Fibroblast of lung (primary cell): Measurements from ENCODE around the gene SIK3. TPM values are rescaled to one million over a fixed set of nuclear protein-coding genes. Genes with fewer than 3 reads are reported as not detected.

ENCODE experiments used
- DNase-seq, 2 donors: peaks; one replicate each; pipeline versions ENCODE4 v3.0.0 to v3.0.0-alpha.2; 2010; ENCODE audit warnings: low read depth in 2 of 2
- H2AFZ ChIP-seq: 2 replicates; pipeline ENCODE4 v1.5.1; 2012; ENCODE audit warnings: low read length, control low read depth, inconsistent platforms
- H3K27ac ChIP-seq: 2 replicates; pipeline ENCODE4 v1.5.1; 2011; ENCODE audit warnings: low read length, control low read depth; ENCODE audit not compliant: insufficient read depth
- H3K27me3 ChIP-seq: 2 replicates; pipeline ENCODE4 v1.5.1; 2011; ENCODE audit warnings: mild to moderate bottlenecking, low read length; ENCODE audit not compliant: control insufficient read depth, insufficient read depth
- H3K36me3 ChIP-seq: 2 replicates; pipeline ENCODE4 v1.5.1; 2011; ENCODE audit warnings: low read length; ENCODE audit not compliant: control insufficient read depth, insufficient read depth
- H3K4me1 ChIP-seq: 2 replicates; pipeline ENCODE4 v1.5.1; 2011; ENCODE audit warnings: low read length; ENCODE audit not compliant: control insufficient read depth, insufficient read depth; ENCODE audit errors: extremely low read depth
- H3K4me2 ChIP-seq: 2 replicates; pipeline ENCODE4 v1.5.1; 2011; ENCODE audit warnings: low read length, control low read depth; ENCODE audit not compliant: insufficient read depth; ENCODE audit errors: extremely low read depth
- H3K4me3 ChIP-seq, 4 experiments: fragments of 200-600 bp in 1 of 4; sonication (generic) in 1 of 4; replicated peaks in 1 of 4; 2 replicates each; pipeline ENCODE4 v1.5.1; 2011 to 2016; ENCODE audit warnings: low read length in 4 of 4, low read depth in 3 of 4, mild to moderate bottlenecking in 3 of 4, control low read depth in 2 of 4, inconsistent platforms in 1 of 4, mixed read lengths in 1 of 4; ENCODE audit not compliant: insufficient read depth in 1 of 4; ENCODE audit errors: control extremely low read depth in 1 of 4
- H3K79me2 ChIP-seq: 2 replicates; pipeline ENCODE4 v1.5.1; 2012; ENCODE audit warnings: mild to moderate bottlenecking, low read length, inconsistent platforms; ENCODE audit not compliant: control insufficient read depth, insufficient read depth
- H3K9ac ChIP-seq: 2 replicates; pipeline ENCODE4 v1.5.1; 2011; ENCODE audit warnings: mild to moderate bottlenecking, low read length, control low read depth; ENCODE audit not compliant: insufficient read depth
- H3K9me3 ChIP-seq: 2 replicates; pipeline ENCODE4 v1.5.1; 2012; ENCODE audit warnings: low read depth, low read length; ENCODE audit not compliant: control insufficient read depth, insufficient read depth
- H4K20me1 ChIP-seq: 2 replicates; pipeline ENCODE4 v1.5.1; 2011; ENCODE audit warnings: low read length; ENCODE audit not compliant: control insufficient read depth, insufficient read depth; ENCODE audit errors: extremely low read depth
- CTCF ChIP-seq, 2 donors: IDR thresholded peaks in 1 of 2; conservative IDR thresholded peaks in 1 of 2; 1 replicate in 1 of 2; 2 replicates in 1 of 2; pipeline ENCODE4 v1.5.1; 2011 to 2012; ENCODE audit warnings: low read length in 2 of 2, control low read depth in 1 of 2, inconsistent platforms in 1 of 2, low read depth in 1 of 2, mild to moderate bottlenecking in 1 of 2
- EZH2 ChIP-seq: IDR thresholded peaks from 2 replicates; pipeline ENCODE4 v1.5.1; 2012; ENCODE audit warnings: low read length, control low read depth, mild to moderate bottlenecking; ENCODE audit errors: missing control alignments
- polyA plus RNA-seq, 2 donors: library from polyadenylated mRNA; depleted of rRNA in 1 of 2; stranded (reverse) in 1 of 2; unstranded in 1 of 2; fragments of >200 nt; gene quantifications; 2 replicates each; pipeline ENCODE4 v1.2.1, GENCODE V29; 2011 to 2012; ENCODE audit warnings: missing spikeins in 1 of 2
- total RNA-seq: library from RNA; depleted of rRNA; stranded (reverse); fragments of >200 nt; gene quantifications from 2 replicates; pipeline ENCODE4 v1.2.1, GENCODE V29; 2014

The SIK3 gene
- total and polyA plus RNA-seq, 2 donors (not counting 1 experiment from before 2014, with no cell fraction given) = 7.1 to 22.8 TPM

- Histone ChIP-seq H3K79me2 (no peaks in the 10 kb centered on the region), H3K4me1 (no peaks in the 10 kb centered on the region), H3K27me3 (peaks cover 4% of the 10 kb centered on the region), H3K4me3 (no peak overlapping the region), H3K9ac (no peak overlapping the region), H2AFZ (no peak overlapping the region), H3K27ac (no peak overlapping the region), H3K4me2 (no peak overlapping the region), H3K9me3 (no peaks in the 10 kb centered on the region), H3K36me3 (no peaks in the 10 kb centered on the region), H4K20me1 (no peaks in the 10 kb centered on the region)
- DNase-seq = no peak
- TF ChIP-seq EZH2 = no peak
- TF ChIP-seq CTCF (conservative IDR thresholded peaks at IDR 0.05 in 1 of 2, IDR thresholded peaks at IDR 0.05 in 1 of 2; ENCODE audit: low read depth in 1 of 2, low read length in 2 of 2) = no peak
Measured at GRCh38 chr11:116813170-116813569, 285.1 kb downstream of the SIK3 start.

GRCh38 chr11:116812109-116812508, 286.1 kb downstream of the SIK3 start:
- TF ChIP-seq CTCF (conservative IDR thresholded peaks at IDR 0.05 in 1 of 2, IDR thresholded peaks at IDR 0.05 in 1 of 2; ENCODE audit: low read depth in 1 of 2, low read length in 2 of 2) (no peak), EZH2 (no peak)
- Histone ChIP-seq H3K36me3 (no peaks in the 10 kb centered on the region), H3K4me3 (no peak overlapping the region)

GRCh38 chr11:116811194-116811593, 287.0 kb downstream of the SIK3 start:
- Histone ChIP-seq H3K79me2 (no peaks in the 10 kb centered on the region), H3K4me1 (no peaks in the 10 kb centered on the region), H3K27ac (no peak overlapping the region), H3K4me3 (no peak overlapping the region), H3K36me3 (no peaks in the 10 kb centered on the region), H3K27me3 (peaks cover 4% of the 10 kb centered on the region), H2AFZ (no peak overlapping the region), H3K9ac (no peak overlapping the region), H3K9me3 (no peaks in the 10 kb centered on the region), H4K20me1 (no peaks in the 10 kb centered on the region), H3K4me2 (no peak overlapping the region)
- TF ChIP-seq EZH2 (no peak), CTCF (conservative IDR thresholded peaks at IDR 0.05 in 1 of 2, IDR thresholded peaks at IDR 0.05 in 1 of 2; ENCODE audit: low read depth in 1 of 2, low read length in 2 of 2) (no peak)
- no peak for DNase-seq

More at GRCh38 chr11:116812109-116812508, 286.1 kb downstream of the SIK3 start:
- Histone ChIP-seq H3K9ac (no peak overlapping the region), H3K4me1 (no peaks in the 10 kb centered on the region), H4K20me1 (no peaks in the 10 kb centered on the region), H3K27ac (no peak overlapping the region), H3K27me3 (peaks cover 4% of the 10 kb centered on the region), H3K4me2 (no peak overlapping the region), H3K9me3 (no peaks in the 10 kb centered on the region), H2AFZ (no peak overlapping the region), H3K79me2 (no peaks in the 10 kb centered on the region)
- no peak for DNase-seq
